Left ventricle myocardium inferior (tissue), 1 donor: ENCODE measurements around the gene CTSE. TPM values are rescaled to one million over a fixed set of nuclear protein-coding genes. Genes with fewer than 3 reads are reported as not detected.

Experiments
- DNase-seq: peaks from one replicate; pipeline ENCODE4 v3.0.0-alpha.2; 2020
- H3K27ac ChIP-seq: fragments of 200-600 bp; replicated peaks from 2 replicates; pipeline ENCODE4 v1.8.0; 2021
- H3K27me3 ChIP-seq: fragments of 200-600 bp; 2 replicates; pipeline ENCODE4 v1.8.0; 2021; ENCODE audit warnings: low read depth
- H3K36me3 ChIP-seq: fragments of 200-600 bp; 2 replicates; pipeline ENCODE4 v1.8.0; 2021
- H3K4me1 ChIP-seq: fragments of 200-600 bp; 2 replicates; pipeline ENCODE4 v1.8.0; 2021
- H3K4me3 ChIP-seq: fragments of 200-600 bp; 2 replicates; pipeline ENCODE4 v1.8.0; 2021; ENCODE audit warnings: mild to moderate bottlenecking, moderate library complexity
- H3K9me3 ChIP-seq: fragments of 200-600 bp; replicated peaks from 2 replicates; pipeline ENCODE4 v1.8.0; 2021
- intact Hi-C: fragments of 100-400 bp; cut with micrococcal nuclease; formaldehyde crosslinking; loops from one replicate; pipeline ENCODE4 v1.11.0; 2022
- total RNA-seq: library from RNA; stranded (reverse); fragmentation: NEBNext Ultra II Directional; extraction: Animal tissue kit (Norgen Biotek cat#: 25700); gene quantifications from one replicate; pipeline ENCODE4 v1.2.1, GENCODE V29; 2021
- TF ChIP-seq, protein P1 (sequence below): fragments of 200-600 bp; IDR thresholded peaks from 2 replicates; pipeline ENCODE4 v1.8.0; 2021; ENCODE audit warnings: antibody characterized with exemption, mild to moderate bottlenecking, borderline replicate concordance
- donor health status: DM: no; HTN: yes; CAD: no; lungs with severe emphysema.

The CTSE gene
- total RNA-seq, 1 donor from 2014 or later, result not detected

DNA sequence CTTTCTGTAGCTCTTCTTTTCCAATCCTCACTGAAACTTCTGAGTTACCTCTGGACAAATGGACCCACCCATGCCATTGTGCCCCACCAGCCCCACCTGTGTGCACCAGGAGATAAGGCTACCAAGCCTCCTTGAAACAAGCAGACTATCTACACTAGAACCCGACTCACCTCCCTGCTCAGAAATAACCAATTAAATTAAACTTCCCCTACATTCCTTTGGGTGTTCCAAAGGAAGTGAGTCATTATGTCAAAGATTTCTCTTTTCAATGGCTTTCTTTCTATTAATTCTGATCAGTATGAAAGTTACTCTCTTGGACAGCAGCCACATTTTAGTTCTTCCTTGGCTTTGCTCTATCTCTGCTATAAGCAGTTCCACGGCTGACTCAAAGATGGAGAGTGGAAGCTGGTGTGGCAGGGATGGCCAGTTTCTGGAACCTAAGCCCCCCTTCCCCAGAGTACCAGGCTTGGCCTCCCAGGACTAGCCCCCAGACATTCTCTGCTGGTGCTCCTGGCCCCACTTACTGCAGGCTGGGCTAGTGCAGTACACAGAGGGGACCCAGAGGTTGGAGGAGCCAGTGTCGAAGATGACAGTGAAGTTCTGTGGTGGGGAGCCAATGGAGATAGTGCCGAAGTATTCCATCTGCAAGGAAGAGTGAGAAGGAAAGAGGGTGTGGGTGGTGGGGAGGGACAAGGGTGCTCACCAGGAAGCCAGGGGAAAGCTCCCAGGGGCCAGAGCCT is 1.9 kb downstream of the CTSE start:
- H3K27ac ChIP-seq, result no peak overlapping the region
- no peaks in the 10 kb centered on the region for H3K36me3 ChIP-seq
- no peak for DNase-seq
- H3K4me3 ChIP-seq, result no peak overlapping the region
- intact Hi-C loops, result no loop called here
- H3K9me3 ChIP-seq, result no peaks in the 10 kb centered on the region
- H3K4me1 ChIP-seq, result no peaks in the 10 kb centered on the region
- TF ChIP-seq, protein P1, sequence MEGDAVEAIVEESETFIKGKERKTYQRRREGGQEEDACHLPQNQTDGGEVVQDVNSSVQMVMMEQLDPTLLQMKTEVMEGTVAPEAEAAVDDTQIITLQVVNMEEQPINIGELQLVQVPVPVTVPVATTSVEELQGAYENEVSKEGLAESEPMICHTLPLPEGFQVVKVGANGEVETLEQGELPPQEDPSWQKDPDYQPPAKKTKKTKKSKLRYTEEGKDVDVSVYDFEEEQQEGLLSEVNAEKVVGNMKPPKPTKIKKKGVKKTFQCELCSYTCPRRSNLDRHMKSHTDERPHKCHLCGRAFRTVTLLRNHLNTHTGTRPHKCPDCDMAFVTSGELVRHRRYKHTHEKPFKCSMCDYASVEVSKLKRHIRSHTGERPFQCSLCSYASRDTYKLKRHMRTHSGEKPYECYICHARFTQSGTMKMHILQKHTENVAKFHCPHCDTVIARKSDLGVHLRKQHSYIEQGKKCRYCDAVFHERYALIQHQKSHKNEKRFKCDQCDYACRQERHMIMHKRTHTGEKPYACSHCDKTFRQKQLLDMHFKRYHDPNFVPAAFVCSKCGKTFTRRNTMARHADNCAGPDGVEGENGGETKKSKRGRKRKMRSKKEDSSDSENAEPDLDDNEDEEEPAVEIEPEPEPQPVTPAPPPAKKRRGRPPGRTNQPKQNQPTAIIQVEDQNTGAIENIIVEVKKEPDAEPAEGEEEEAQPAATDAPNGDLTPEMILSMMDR, result no peak
- H3K27me3 ChIP-seq, result no peaks in the 10 kb centered on the region

DNA sequence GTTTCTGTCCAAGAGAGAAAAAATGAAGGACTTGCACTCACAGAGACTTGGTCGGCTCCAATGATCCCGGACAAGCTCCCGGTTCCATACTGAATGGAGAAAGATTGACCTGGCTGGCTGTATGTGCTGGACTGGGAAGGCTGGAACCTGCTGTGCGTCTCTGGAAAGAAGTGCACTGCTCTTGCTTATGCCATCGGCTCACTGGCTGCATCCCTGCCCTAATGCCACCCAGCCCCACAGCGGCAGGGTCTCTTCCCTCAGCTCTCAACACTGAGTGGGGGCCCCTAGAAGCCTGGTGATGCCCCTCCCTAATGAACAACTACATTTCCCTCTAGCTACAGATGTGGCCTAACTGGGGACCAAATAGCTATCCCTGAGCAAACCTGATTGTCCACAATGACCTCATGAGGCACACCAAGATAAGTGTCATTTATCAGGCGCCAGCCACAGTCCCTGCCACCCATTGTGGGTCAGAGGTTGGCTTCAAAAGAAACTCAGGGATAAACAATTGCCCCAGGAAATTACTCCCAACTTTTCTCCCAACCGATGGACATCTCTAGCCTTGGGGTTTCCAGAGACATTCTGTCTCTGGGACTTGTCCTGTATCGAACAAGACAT is 2.6 kb downstream of the CTSE start:
- intact Hi-C loops, result no loop called here
- H3K9me3 ChIP-seq, result no peaks in the 10 kb centered on the region
- TF ChIP-seq, protein P1, result no peak

DNA sequence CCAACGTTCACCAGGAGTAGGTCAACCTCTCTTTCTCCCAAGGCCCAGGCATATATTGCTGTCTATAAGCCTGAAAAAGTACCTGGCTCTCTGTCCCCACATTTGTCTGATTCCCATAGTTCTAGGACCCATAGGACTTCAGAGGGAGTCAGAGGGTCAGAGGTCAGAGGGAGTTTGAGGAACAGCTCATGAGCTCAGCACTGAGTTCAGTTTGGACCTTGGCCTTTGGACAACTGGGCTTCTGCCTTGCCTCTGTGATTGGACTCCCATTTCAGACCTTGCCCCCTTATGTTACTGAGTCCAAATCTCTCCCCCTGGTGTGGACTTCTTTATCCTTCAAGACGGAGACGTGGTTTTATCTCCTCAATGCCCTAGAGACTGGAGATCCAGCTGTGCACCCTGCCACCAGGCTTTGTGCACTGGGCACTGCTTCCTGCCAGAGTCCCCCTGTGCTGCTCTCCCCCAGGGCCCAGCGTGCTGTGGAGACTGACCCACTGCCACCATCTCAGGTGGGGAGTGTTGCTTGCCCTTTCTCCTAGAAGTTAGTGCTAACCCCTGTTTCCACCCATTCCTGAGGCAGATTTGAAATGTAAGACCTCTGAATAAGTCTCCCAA is 3.2 kb downstream of the CTSE start:
- no peak for DNase-seq
- H3K4me3 ChIP-seq, result no peak overlapping the region
- TF ChIP-seq, protein P1, result no peak
- H3K9me3 ChIP-seq, result no peaks in the 10 kb centered on the region
- intact Hi-C loops, result no loop called here
- no peak overlapping the region for H3K27ac ChIP-seq
- H3K36me3 ChIP-seq, result no peaks in the 10 kb centered on the region
- no peaks in the 10 kb centered on the region for H3K4me1 ChIP-seq
- no peaks in the 10 kb centered on the region for H3K27me3 ChIP-seq

More for the DNA sequence above, 2.6 kb downstream of the CTSE start:
- H3K4me1 ChIP-seq, result no peaks in the 10 kb centered on the region
- H3K36me3 ChIP-seq, result no peaks in the 10 kb centered on the region
- H3K27ac ChIP-seq, result no peak overlapping the region
- no peak overlapping the region for H3K4me3 ChIP-seq
- H3K27me3 ChIP-seq, result no peaks in the 10 kb centered on the region
- DNase-seq, result no peak

GRCh38 chr1:206015071-206015470 is 8.6 kb downstream of the CTSE start:
- H3K36me3 ChIP-seq, result no peaks in the 10 kb centered on the region
- H3K27me3 ChIP-seq, result no peaks in the 10 kb centered on the region
- H3K4me1 ChIP-seq, result no peaks in the 10 kb centered on the region
- TF ChIP-seq, protein P1, result no peak
- no peak for DNase-seq
- no peak overlapping the region for H3K27ac ChIP-seq
- H3K4me3 ChIP-seq, result no peak overlapping the region
- H3K9me3 ChIP-seq, result no peaks in the 10 kb centered on the region
- intact Hi-C loops, result no loop called here

- H3K4me1 ChIP-seq, result no peaks in the 10 kb centered on the region
- DNase-seq, result no peak
- H3K27ac ChIP-seq, result no peak overlapping the region
- no peak overlapping the region for H3K4me3 ChIP-seq
- H3K36me3 ChIP-seq, result no peaks in the 10 kb centered on the region
- no peaks in the 10 kb centered on the region for H3K9me3 ChIP-seq
- TF ChIP-seq, protein P1, result no peak
- H3K27me3 ChIP-seq, result no peaks in the 10 kb centered on the region
- intact Hi-C loops, result no loop called here
Measured at GRCh38 chr1:206014601-206015000, 9.1 kb downstream of the CTSE start.
